GM21737 (cell line): ENCODE measurements around the gene ATP1B1.
"Not testable (repeated sequence)": the region's sequence is repeated elsewhere in the genome, so short reads cannot be mapped to it uniquely, and the experiment has no call there.

Experiments used
- ATAC-seq: cut with Tn5 transposase; IDR thresholded peaks from one replicate; pipeline ENCODE4 v1.9.1; 2021; ENCODE audit warnings: mild to moderate bottlenecking, moderate library complexity; ENCODE audit not compliant: unreplicated experiment

Gene ATP1B1

GRCh38 chr1:169113613-169114119 lies 7.2 kb downstream of the ATP1B1 start:
- ATAC-seq, result no peak

GRCh38 chr1:169115891-169116585 lies 9.5 kb downstream of the ATP1B1 start:
- no peak for ATAC-seq

- no peak for ATAC-seq
Measured at GRCh38 chr1:169117014-169117413, 10.5 kb downstream of the ATP1B1 start.

GRCh38 chr1:169117599-169117998 lies 11.1 kb downstream of the ATP1B1 start:
- ATAC-seq, result no peak

- no peak for ATAC-seq
Measured at GRCh38 chr1:169118227-169118626, 11.7 kb downstream of the ATP1B1 start.

GRCh38 chr1:169119405-169119804 lies 12.9 kb downstream of the ATP1B1 start:
- no peak for ATAC-seq

- ATAC-seq, result no peak
Measured at GRCh38 chr1:169120066-169120465, 13.6 kb downstream of the ATP1B1 start.

GRCh38 chr1:169121146-169121923 lies 14.8 kb downstream of the ATP1B1 start:
- ATAC-seq, result no peak

- ATAC-seq, result no peak
Measured at GRCh38 chr1:169122976-169123375, 16.5 kb downstream of the ATP1B1 start.

GRCh38 chr1:169124459-169124858 lies 18.0 kb downstream of the ATP1B1 start:
- ATAC-seq, result no peak

- ATAC-seq, result not testable (repeated sequence)
Measured at GRCh38 chr1:169125597-169125996, 19.1 kb downstream of the ATP1B1 start.

GRCh38 chr1:169126335-169126734 lies 19.8 kb downstream of the ATP1B1 start:
- ATAC-seq, result no peak

- ATAC-seq, result no peak
Measured at GRCh38 chr1:169127305-169127704, 20.8 kb downstream of the ATP1B1 start.

- ATAC-seq, result no peak
Measured at GRCh38 chr1:169128562-169128961, 22.1 kb downstream of the ATP1B1 start.

GRCh38 chr1:169129109-169129784 lies 22.8 kb downstream of the ATP1B1 start:
- no peak for ATAC-seq

GRCh38 chr1:169130683-169131082 lies 24.2 kb downstream of the ATP1B1 start:
- no peak for ATAC-seq

GRCh38 chr1:169132512-169133227 lies 26.2 kb downstream of the ATP1B1 start:
- ATAC-seq, result no peak

- no peak for ATAC-seq
Measured at GRCh38 chr1:169133228-169133576, 26.7 kb downstream of the ATP1B1 start.

GRCh38 chr1:169133801-169134502 lies 27.5 kb downstream of the ATP1B1 start:
- ATAC-seq, result no peak

GRCh38 chr1:169137357-169137756 lies 30.9 kb downstream of the ATP1B1 start:
- no peak for ATAC-seq
